BLaER1 treated with 17β-estradiol and CSF1 and Interleukin-3, amounts not matched to agents 10 nM and 100 nM (cell line): ENCODE data around the gene BTBD18.
A peak's percentile ranks its signal among the peaks of the same experiment; 100 is the strongest.

Source experiments
- H3K27ac ChIP-seq, 11 experiments: shearing (Covaris generic); formaldehyde crosslinking; 2 replicates each; pipeline ENCODE4 v1.8.1; 2022
- H3K27me3 ChIP-seq, 11 experiments: shearing (Covaris generic); formaldehyde crosslinking; 2 replicates each; pipeline ENCODE4 v1.8.1; 2022
- H3K36me3 ChIP-seq, 11 experiments: shearing (Covaris generic); formaldehyde crosslinking; 2 replicates each; pipeline ENCODE4 v1.8.1; 2022
- H3K4me1 ChIP-seq, 10 experiments: shearing (Covaris generic); formaldehyde crosslinking; 2 replicates each; pipeline ENCODE4 v1.8.1; 2022
- H3K4me2 ChIP-seq, 11 experiments: shearing (Covaris generic); formaldehyde crosslinking; 2 replicates each; pipeline ENCODE4 v1.8.1; 2022
- H3K4me3 ChIP-seq, 10 experiments: shearing (Covaris generic); formaldehyde crosslinking; 2 replicates each; pipeline ENCODE4 v1.8.1; 2022
- H3K9ac ChIP-seq, 11 experiments: shearing (Covaris generic); formaldehyde crosslinking; 2 replicates each; pipeline ENCODE4 v1.8.1; 2022
- H3K9me3 ChIP-seq, 11 experiments: shearing (Covaris generic); formaldehyde crosslinking; replicated peaks in 1 of 11; 2 replicates each; pipeline ENCODE4 v1.8.1; 2022
- H4K20me1 ChIP-seq, 11 experiments: shearing (Covaris generic); formaldehyde crosslinking; 2 replicates each; pipeline ENCODE4 v1.8.1; 2022
- Cebpa-rat ChIP-seq, 11 experiments: shearing (Covaris generic); IDR thresholded peaks; 2 replicates each; pipeline ENCODE4 v1.8.1; 2022

BTBD18 gene

DNA sequence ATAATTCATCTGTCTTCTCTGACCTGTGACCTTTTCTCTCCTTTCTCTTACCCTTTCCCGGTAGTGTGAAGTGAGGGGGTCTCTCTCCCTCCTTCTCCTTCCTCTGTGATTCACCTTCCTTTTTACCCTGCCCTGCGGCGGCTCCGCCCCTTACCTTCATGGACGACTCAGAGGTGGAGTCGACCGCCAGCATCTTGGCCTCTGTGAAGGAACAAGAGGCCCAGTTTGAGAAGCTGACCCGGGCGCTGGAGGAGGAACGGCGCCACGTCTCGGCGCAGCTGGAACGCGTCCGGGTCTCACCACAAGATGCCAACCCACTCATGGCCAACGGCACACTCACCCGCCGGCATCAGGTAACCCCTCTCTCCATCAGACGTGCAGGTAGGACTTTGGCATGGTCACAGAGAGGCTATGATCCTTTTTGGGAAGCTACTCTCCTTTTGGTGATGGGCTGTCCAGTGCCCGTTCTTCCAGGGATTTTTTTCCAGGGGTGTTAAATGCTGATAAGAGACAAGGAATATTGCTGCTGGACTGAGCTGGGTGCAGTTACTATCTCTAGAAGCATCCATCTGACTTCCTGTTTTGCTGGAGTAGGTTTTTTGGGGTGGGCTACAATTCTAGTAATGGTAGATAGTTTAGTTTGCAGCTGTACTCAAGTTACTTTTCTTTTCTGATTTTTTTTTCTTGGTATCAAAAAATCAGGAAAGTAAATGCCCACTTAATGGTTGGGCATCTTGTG lies 39.9 kb upstream of the BTBD18 start:
- Histone ChIP-seq H3K27ac (peak overlapping the region; percentile 32 to 92 (median 83); a peak in 21 of 22 replicates), H3K4me3 (peak overlapping the region in 7 of 10 experiments; percentile 7 to 47 (median 27); a peak in 12 of 20 replicates), H3K36me3 (peaks cover 8 to 20% (median 13%) of the 10 kb centered on the region in 11 experiments), H3K27me3 (no peaks in the 10 kb centered on the region), H4K20me1 (peaks cover 0 to 10% (median 0%) of the 10 kb centered on the region in 11 experiments; a peak in 1 of 22 replicates), H3K9me3 (no peaks in the 10 kb centered on the region), H3K9ac (peak overlapping the region in 9 of 11 experiments; percentile 28 to 77 (median 63); a peak in 16 of 22 replicates), H3K4me2 (peak overlapping the region; percentile 77 to 98 (median 93)), H3K4me1 (peaks cover 29 to 99% (median 79%) of the 10 kb centered on the region in 10 experiments)
- no peak for TF ChIP-seq Cebpa-rat (IDR thresholded peaks at IDR 0.05)

DNA sequence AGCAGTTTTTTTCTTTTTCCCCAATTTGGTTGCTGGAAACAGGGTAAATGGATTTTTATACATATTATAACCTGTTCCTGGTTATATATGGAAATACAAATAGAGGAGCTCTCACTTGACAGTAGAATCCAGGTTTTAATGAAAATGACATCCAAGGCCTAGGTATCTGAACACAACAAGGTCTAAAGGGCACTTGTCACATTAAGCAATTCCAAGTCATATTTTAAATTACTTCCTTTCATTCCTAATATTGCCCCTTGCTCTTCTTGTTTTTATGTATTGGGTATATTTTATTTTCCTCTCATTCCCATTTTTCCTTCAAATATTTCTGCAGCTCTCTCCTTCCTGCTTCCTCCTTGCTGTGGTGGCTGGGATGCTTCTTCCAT lies 37.1 kb upstream of the BTBD18 start:
- Histone ChIP-seq H3K27ac (peak overlapping the region in 7 of 11 experiments; percentile 8 to 60 (median 36); a peak in 9 of 22 replicates), H3K4me1 (peaks cover 29 to 94% (median 73%) of the 10 kb centered on the region in 10 experiments), H4K20me1 (peaks cover 0 to 10% (median 0%) of the 10 kb centered on the region in 11 experiments; a peak in 1 of 22 replicates), H3K4me2 (peak overlapping the region in 9 of 11 experiments; percentile 6 to 98 (median 75); a peak in 16 of 22 replicates), H3K27me3 (no peaks in the 10 kb centered on the region), H3K9ac (peak overlapping the region in 1 of 11 experiments; percentile 18; a peak in 1 of 22 replicates), H3K4me3 (no peak overlapping the region), H3K36me3 (no peaks in the 10 kb centered on the region), H3K9me3 (no peaks in the 10 kb centered on the region)
- TF ChIP-seq Cebpa-rat (IDR thresholded peaks at IDR 0.05) = no peak

DNA sequence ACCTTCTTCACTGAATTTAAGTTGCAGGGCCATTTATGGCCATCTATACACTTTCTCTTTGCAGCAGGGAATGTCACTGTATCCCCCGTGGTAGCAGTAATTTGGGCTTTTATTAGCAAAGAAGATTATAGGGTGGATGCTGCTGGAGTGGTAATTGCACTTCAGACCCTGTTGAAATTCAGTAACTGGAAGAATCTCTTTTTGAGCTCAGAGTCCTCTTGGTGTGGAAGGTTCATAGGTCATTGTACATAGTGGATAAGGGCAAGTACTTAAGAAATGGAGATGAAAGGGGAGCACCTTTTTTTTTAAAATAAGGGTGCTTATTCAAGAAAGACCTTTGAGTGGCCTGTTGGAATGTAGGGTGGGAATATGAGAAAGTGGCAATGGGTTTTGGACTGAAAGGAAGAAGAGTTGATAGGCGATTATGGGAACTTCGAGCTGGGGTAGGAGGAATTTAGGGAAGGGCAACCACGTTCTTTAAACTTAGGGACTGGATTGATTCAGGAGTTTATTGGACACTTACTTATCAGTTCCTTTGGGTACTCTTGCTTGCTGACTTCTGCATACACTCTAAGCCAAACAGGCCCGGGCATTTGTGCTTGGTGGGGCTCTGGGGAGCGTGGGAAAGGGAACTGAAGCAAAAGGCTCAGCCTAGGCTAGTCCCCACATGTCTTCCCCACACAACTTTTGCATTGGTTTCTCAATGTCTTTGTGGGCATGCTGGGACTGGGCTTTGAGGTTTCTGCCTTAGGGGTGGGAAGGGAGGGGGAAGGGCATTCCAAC lies 36.5 kb upstream of the BTBD18 start:
- TF ChIP-seq Cebpa-rat (IDR thresholded peaks at IDR 0.05) = no peak
- Histone ChIP-seq H3K4me1 (peaks cover 23 to 89% (median 68%) of the 10 kb centered on the region in 10 experiments), H4K20me1 (peaks cover 0 to 10% (median 0%) of the 10 kb centered on the region in 11 experiments; a peak in 1 of 22 replicates), H3K36me3 (no peaks in the 10 kb centered on the region), H3K9me3 (no peaks in the 10 kb centered on the region), H3K4me3 (no peak overlapping the region), H3K4me2 (peak overlapping the region in 10 of 11 experiments; percentile 33 to 98 (median 66); a peak in 20 of 22 replicates), H3K27me3 (no peaks in the 10 kb centered on the region), H3K9ac (no peak overlapping the region; a peak in 1 of 22 replicates), H3K27ac (peak overlapping the region in 8 of 11 experiments; percentile 8 to 60 (median 42); a peak in 13 of 22 replicates)

DNA sequence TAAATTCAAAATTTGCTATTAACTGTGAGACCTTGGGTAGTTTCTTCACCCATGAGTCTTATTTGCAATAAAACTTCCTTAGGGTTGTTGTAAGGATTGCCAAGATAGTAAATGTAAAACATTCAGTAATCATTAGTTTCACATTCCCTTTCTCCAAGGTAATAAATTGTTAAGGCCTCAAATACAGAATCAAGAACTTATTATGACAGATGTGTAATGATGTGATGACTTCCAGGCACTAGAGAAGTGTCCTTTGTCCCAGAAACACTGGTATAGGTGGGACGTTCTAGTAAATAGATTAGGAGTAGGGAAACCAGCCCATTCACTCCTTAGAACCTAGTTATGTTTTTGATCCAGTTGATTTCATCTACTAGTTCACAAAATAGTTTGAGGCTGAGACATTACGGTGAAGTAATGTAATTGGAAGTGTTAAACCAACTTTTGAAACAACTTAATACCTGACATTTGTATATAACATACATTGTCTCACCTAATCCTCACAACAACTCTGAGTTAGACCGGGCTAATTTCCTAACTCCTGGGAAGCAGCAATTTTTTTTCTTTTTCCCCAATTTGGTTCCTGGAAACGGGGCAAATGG lies 35.5 kb upstream of the BTBD18 start:
- H3K4me1 ChIP-seq = peaks cover 13 to 91% (median 60%) of the 10 kb centered on the region in 10 experiments
- H4K20me1 ChIP-seq = peaks cover 0 to 10% (median 0%) of the 10 kb centered on the region in 11 experiments; a peak in 1 of 22 replicates
- peak overlapping the region in 4 of 11 experiments; percentile 34 to 52 (median 42); a peak in 4 of 22 replicates for H3K27ac ChIP-seq
- H3K27me3 ChIP-seq = no peaks in the 10 kb centered on the region
- no peaks in the 10 kb centered on the region for H3K36me3 ChIP-seq
- no peak for TF ChIP-seq Cebpa-rat (IDR thresholded peaks at IDR 0.05)
- H3K9ac ChIP-seq = no peak overlapping the region
- no peaks in the 10 kb centered on the region for H3K9me3 ChIP-seq
- H3K4me3 ChIP-seq = no peak overlapping the region
- H3K4me2 ChIP-seq = peak overlapping the region in 6 of 11 experiments; percentile 52 to 98 (median 88); a peak in 10 of 22 replicates

DNA sequence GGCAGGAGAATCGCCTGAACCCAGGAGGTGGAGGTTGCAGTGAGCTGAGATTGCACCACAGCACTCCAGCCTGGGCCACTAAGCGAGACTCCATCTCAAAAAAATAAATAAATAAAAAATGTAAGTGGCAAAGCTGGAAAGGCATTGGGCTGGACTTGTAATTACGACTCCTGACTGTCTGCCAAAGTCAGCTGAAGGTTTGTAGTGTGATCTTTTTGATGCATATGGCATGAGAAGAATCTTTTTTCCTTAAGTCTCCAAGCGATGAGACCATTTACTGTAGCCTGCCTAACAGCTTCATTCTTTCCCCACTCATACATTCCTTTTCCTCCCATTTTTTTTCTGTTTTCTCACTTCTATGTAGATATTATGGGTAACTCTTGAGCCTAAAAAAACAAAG lies 34.8 kb upstream of the BTBD18 start:
- Histone ChIP-seq H3K9me3 (no peaks in the 10 kb centered on the region), H3K4me2 (peak overlapping the region in 5 of 11 experiments; percentile 4 to 98 (median 84); a peak in 6 of 22 replicates), H3K4me1 (peaks cover 6 to 91% (median 54%) of the 10 kb centered on the region in 10 experiments), H3K27ac (no peak overlapping the region), H3K4me3 (no peak overlapping the region), H3K9ac (no peak overlapping the region), H4K20me1 (peaks cover 0 to 4% (median 0%) of the 10 kb centered on the region in 11 experiments; a peak in 1 of 22 replicates), H3K36me3 (no peaks in the 10 kb centered on the region), H3K27me3 (no peaks in the 10 kb centered on the region)
- TF ChIP-seq Cebpa-rat (IDR thresholded peaks at IDR 0.05) = no peak

DNA sequence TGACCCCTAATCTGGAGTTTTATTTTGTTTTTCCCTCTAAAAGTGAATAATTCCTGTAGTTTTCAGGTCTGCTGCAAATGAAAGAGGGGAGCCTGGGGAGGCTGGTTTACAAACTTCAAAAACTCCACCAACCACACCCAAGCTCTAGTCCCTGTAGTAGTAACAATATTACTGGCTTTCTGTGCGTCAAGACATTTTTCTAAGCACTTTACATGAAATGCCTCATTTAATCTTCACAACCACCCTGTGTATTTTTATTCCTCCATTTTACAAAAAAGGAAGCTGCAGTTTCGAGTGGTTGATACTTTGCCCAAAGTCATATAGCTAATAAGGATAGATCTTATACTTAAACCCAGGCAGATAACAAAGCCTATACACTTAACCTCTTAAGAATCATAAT lies 33.5 kb upstream of the BTBD18 start:
- H3K4me1 ChIP-seq = peaks cover 0 to 80% (median 41%) of the 10 kb centered on the region in 10 experiments; a peak in 17 of 20 replicates
- H3K27ac ChIP-seq = peak overlapping the region in 3 of 11 experiments; percentile 12 to 35 (median 25); a peak in 5 of 22 replicates
- no peak overlapping the region for H3K4me3 ChIP-seq
- TF ChIP-seq Cebpa-rat (IDR thresholded peaks at IDR 0.05) = no peak
- H3K27me3 ChIP-seq = no peaks in the 10 kb centered on the region
- H4K20me1 ChIP-seq = no peaks in the 10 kb centered on the region
- H3K4me2 ChIP-seq = peak overlapping the region in 6 of 11 experiments; percentile 6 to 84 (median 43); a peak in 10 of 22 replicates
- no peaks in the 10 kb centered on the region for H3K36me3 ChIP-seq
- no peak overlapping the region for H3K9ac ChIP-seq
- H3K9me3 ChIP-seq = no peaks in the 10 kb centered on the region

DNA sequence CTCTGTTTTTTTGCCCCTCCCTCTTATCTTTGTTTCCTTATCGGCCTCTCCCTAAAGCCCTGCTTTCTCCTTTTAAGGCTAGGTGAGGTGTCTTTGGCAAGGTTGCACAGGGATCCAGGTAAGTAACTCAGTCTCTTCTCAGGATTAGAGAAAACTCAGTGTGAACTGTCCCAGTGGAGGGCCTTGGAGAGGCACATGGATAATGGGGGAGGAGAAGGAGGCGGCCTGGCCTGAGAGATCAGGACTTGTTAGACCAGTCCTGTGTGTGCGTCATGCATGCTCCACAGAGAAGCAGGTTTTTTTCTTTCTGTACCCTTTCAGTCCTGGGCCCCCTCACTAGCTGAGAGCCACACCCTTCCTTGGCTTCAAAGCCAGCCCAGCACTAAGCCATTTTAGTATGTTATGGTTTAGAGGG lies 29.9 kb upstream of the BTBD18 start:
- H3K9me3 ChIP-seq = no peaks in the 10 kb centered on the region
- no peak for TF ChIP-seq Cebpa-rat (IDR thresholded peaks at IDR 0.05)
- H3K4me3 ChIP-seq = no peak overlapping the region
- H3K27me3 ChIP-seq = no peaks in the 10 kb centered on the region
- H3K27ac ChIP-seq = no peak overlapping the region
- no peaks in the 10 kb centered on the region for H3K36me3 ChIP-seq
- peak overlapping the region in 4 of 11 experiments; percentile 2 to 49 (median 10); a peak in 5 of 22 replicates for H3K4me2 ChIP-seq
- peaks cover 32 to 79% (median 44%) of the 10 kb centered on the region in 10 experiments for H3K4me1 ChIP-seq
- peaks cover 0 to 25% (median 0%) of the 10 kb centered on the region in 11 experiments; a peak in 3 of 22 replicates for H4K20me1 ChIP-seq
- H3K9ac ChIP-seq = no peak overlapping the region

DNA sequence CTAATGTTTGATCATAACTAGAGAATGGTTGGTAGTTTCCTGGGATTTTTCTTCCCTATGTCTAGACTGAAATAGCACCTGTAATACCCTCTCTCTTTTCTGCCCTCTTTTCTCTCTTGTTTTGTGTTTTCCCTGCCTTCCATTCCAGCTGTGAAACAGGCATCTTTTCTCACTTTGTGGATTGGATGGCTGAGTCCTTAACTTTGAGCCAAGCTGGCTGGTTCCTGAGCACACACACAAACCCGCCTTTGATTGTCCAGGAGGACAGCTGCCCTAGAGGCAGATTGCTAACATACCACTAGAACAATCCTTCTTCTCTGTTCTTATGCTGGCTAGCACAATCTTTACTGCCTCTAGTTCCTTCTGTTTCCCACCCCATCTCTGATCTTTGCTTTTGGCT lies 27.7 kb upstream of the BTBD18 start:
- H3K36me3 ChIP-seq = no peaks in the 10 kb centered on the region
- no peak overlapping the region for H3K4me3 ChIP-seq

More for the DNA sequence above, 27.7 kb upstream of the BTBD18 start:
- Histone ChIP-seq H3K4me2 (peak overlapping the region; percentile 65 to 89 (median 80); a peak in 21 of 22 replicates), H3K27ac (peak overlapping the region in 5 of 11 experiments; percentile 37 to 66 (median 59); a peak in 6 of 22 replicates), H4K20me1 (peaks cover 0 to 25% (median 0%) of the 10 kb centered on the region in 11 experiments; a peak in 3 of 22 replicates), H3K27me3 (no peaks in the 10 kb centered on the region), H3K4me1 (peaks cover 46 to 79% (median 51%) of the 10 kb centered on the region in 10 experiments), H3K9me3 (no peaks in the 10 kb centered on the region), H3K9ac (peak overlapping the region in 6 of 11 experiments; percentile 19 to 49 (median 43); a peak in 6 of 22 replicates)
- TF ChIP-seq Cebpa-rat (IDR thresholded peaks at IDR 0.05) = no peak
